ENCODE measurements around the gene FRK.

GRCh38 chr6:116087437-116088027 lies 26.8 kb upstream of the FRK start:
- TF ChIP-seq CTCF (IDR thresholded peaks at IDR 0.05) = no peak
- TF ChIP-seq POLR2A (IDR thresholded peaks at IDR 0.05) = no peak

Data from Peyer's patch (tissue), 4 donors.